Keratinocyte (primary cell): ENCODE measurements around the gene ZNF816. TPM values are rescaled to one million over a fixed set of nuclear protein-coding genes. Genes with fewer than 3 reads are reported as not detected.
"Not testable (repeated sequence)": the region's sequence is repeated elsewhere in the genome, so short reads cannot be mapped to it uniquely, and the experiment has no call there.

Experiments
- DNase-seq: peaks from one replicate; pipeline ENCODE4 v3.0.0-alpha.2; 2011; ENCODE audit warnings: low read depth, missing footprints, low spot score
- FAIRE-seq: peaks from 2 replicates; lab custom pipeline; 2011; peaks lifted over from hg19 to GRCh38; lab: Jason Lieb, UNC
- H2AFZ ChIP-seq: 2 replicates; pipeline ENCODE4 v1.6.0; 2012; ENCODE audit warnings: low read length, control low read depth, inconsistent platforms; ENCODE audit not compliant: control insufficient read depth
- H3K27ac ChIP-seq: 2 replicates; pipeline ENCODE4 v1.5.1; 2011; ENCODE audit warnings: low read length; ENCODE audit not compliant: control insufficient read depth, insufficient read depth
- H3K27me3 ChIP-seq: 3 replicates; pipeline ENCODE4 v1.6.0; 2011; ENCODE audit warnings: low read length; ENCODE audit not compliant: control insufficient read depth, insufficient read depth; ENCODE audit errors: extremely low read depth
- H3K36me3 ChIP-seq, 2 experiments: 2 replicates in 1 of 2; 3 replicates in 1 of 2; pipeline ENCODE4 v1.5.1; 2011; ENCODE audit warnings: low read length in 2 of 2, mild to moderate bottlenecking in 1 of 2; ENCODE audit not compliant: control insufficient read depth in 2 of 2, insufficient read depth in 2 of 2; ENCODE audit errors: extremely low read depth in 1 of 2
- H3K4me1 ChIP-seq: 3 replicates; pipeline ENCODE4 v1.5.1; 2011; ENCODE audit warnings: low read length; ENCODE audit not compliant: control insufficient read depth, insufficient read depth; ENCODE audit errors: extremely low read depth
- H3K4me2 ChIP-seq: 3 replicates; pipeline ENCODE4 v1.6.0; 2011; ENCODE audit warnings: low read depth, low read length; ENCODE audit not compliant: control insufficient read depth, insufficient read depth; ENCODE audit errors: extremely low read depth
- H3K4me3 ChIP-seq, 3 experiments: fragments of 200-600 bp in 1 of 3; sonication (generic) in 1 of 3; 2 replicates in 2 of 3; 3 replicates in 1 of 3; pipeline ENCODE4 v1.5.1; 2011 to 2016; ENCODE audit warnings: low read length in 3 of 3, mild to moderate bottlenecking in 3 of 3, control low read depth in 2 of 3, inconsistent platforms in 1 of 3, low read depth in 1 of 3, mixed read lengths in 1 of 3, mixed run types in 1 of 3, moderate library complexity in 1 of 3; ENCODE audit not compliant: control insufficient read depth in 2 of 3, insufficient read depth in 2 of 3; ENCODE audit errors: extremely low read depth in 1 of 3
- H3K79me2 ChIP-seq: 2 replicates; pipeline ENCODE4 v1.6.0; 2012; ENCODE audit warnings: low read length; ENCODE audit not compliant: control insufficient read depth, insufficient read depth
- H3K9ac ChIP-seq: 3 replicates; pipeline ENCODE4 v1.6.0; 2011; ENCODE audit warnings: low read length; ENCODE audit not compliant: control insufficient read depth, insufficient read depth; ENCODE audit errors: extremely low read depth
- H3K9me1 ChIP-seq: 3 replicates; pipeline ENCODE4 v1.6.0; 2011; ENCODE audit warnings: low read length; ENCODE audit not compliant: control insufficient read depth, insufficient read depth; ENCODE audit errors: extremely low read depth
- H3K9me3 ChIP-seq: 2 replicates; pipeline ENCODE4 v1.5.1; 2012; ENCODE audit warnings: low read depth, low read length; ENCODE audit not compliant: control insufficient read depth
- H4K20me1 ChIP-seq: 3 replicates; pipeline ENCODE4 v1.6.0; 2011; ENCODE audit warnings: low read length; ENCODE audit not compliant: control insufficient read depth, insufficient read depth; ENCODE audit errors: extremely low read depth
- CTCF ChIP-seq, 3 experiments: IDR thresholded peaks in 1 of 3; conservative IDR thresholded peaks in 1 of 3; optimal IDR thresholded peaks in 1 of 3; 2 replicates in 2 of 3; 3 replicates in 1 of 3; pipeline versions ENCODE3 to v1.5.1; 2011; ENCODE audit warnings: low read length in 3 of 3, mild to moderate bottlenecking in 3 of 3, moderate library complexity in 2 of 3, control low read depth in 1 of 3, inconsistent platforms in 1 of 3; ENCODE audit not compliant: insufficient read depth in 2 of 3; ENCODE audit errors: extremely low read depth in 1 of 3
- EZH2 ChIP-seq: IDR thresholded peaks from one replicate; pipeline ENCODE4 v1.6.1; 2012; ENCODE audit warnings: inconsistent platforms, mild to moderate bottlenecking, low read length, moderate library complexity
- dilution Hi-C: fragments of 300-500 bp; cut with MboI; formaldehyde crosslinking; loops from one replicate; pipeline ENCODE4 v1.7.0; 2020; ENCODE audit warnings: low sequenced_read_pairs; ENCODE audit not compliant: extremely low pct_ligation_motif_present
- polyA plus RNA-seq, 5 experiments: library from polyadenylated mRNA; depleted of rRNA in 3 of 5; stranded (reverse) in 3 of 5; stranded (forward) in 1 of 5; unstranded in 1 of 5; fragments of >200 nt; gene quantifications; 1 replicate in 1 of 5; 2 replicates in 3 of 5; 3 replicates in 1 of 5; pipeline versions ENCODE4 v1.2.1 to v1.2.3, GENCODE V29; 2011 to 2012; ENCODE audit warnings: missing spikeins in 2 of 5, low read depth in 1 of 5, low replicate concordance in 1 of 5

ZNF816 gene
- polyA plus RNA-seq, 1 donor (not counting 4 experiments of a cell fraction or from before 2014, with no cell fraction given), result 4.3 TPM

DNA sequence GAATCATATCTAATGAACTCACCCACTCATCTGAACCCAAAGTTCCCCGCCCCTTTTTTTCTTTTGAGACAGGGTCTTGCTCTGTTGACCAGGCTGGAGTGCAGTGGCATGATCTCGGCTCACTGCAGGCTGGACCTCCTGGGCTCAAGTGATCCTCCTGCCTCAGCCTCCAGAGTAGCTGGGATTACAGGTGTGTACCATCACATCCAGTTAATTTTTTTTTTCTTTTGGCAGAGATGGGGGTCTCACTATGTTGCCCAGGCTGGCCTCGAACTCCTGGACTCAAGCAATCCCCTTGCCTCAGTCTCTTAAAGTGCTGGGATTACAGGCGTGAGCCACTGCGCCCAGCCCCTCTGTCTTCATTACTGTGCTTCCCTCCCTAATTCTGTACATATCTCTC lies 21.8 kb downstream of the ZNF816 start:
- not testable (repeated sequence) for H3K4me3 ChIP-seq

DNA sequence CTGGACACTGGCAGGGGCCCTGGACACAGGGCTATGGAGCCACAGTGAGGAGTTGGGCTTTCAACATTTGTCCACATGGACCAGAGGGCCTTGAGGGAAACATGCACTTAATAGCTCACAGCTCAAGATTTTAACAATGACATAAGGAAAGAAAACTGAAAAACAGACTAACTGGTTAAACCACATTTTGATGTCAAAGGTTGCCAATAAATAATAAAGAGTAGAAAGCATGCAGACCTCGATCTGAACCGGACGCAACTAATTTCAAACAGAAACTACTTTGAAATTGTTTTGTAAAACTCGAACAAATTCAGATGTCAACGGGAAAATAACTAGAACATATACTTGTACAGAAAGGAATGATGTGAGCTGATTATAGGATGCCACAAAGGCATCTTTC lies 23.9 kb downstream of the ZNF816 start:
- Histone ChIP-seq H3K9me3 (no peaks in the 10 kb centered on the region), H3K27ac (no peak overlapping the region), H3K9ac (no peak overlapping the region), H4K20me1 (no peaks in the 10 kb centered on the region), H3K27me3 (no peaks in the 10 kb centered on the region), H3K4me1 (no peaks in the 10 kb centered on the region), H3K9me1 (no peaks in the 10 kb centered on the region), H3K4me2 (no peak overlapping the region), H3K4me3 (no peak overlapping the region), H3K79me2 (peaks cover 13% of the 10 kb centered on the region), H3K36me3 (peaks cover 0 to 1% of the 10 kb centered on the region in 2 experiments), H2AFZ (no peak overlapping the region)
- DNase-seq (no peak), FAIRE-seq (no peak)
- dilution Hi-C loops, result no loop called here
- TF ChIP-seq EZH2, result no peak
- TF ChIP-seq CTCF (optimal IDR thresholded peaks at IDR 0.05 in 1 of 3, IDR thresholded peaks at IDR 0.05 in 1 of 3, conservative IDR thresholded peaks at IDR 0.05 in 1 of 3; ENCODE audit: extremely low read depth in 1 of 3, insufficient read depth in 2 of 3, low read length in 3 of 3), result no peak

More for the DNA sequence above, 21.8 kb downstream of the ZNF816 start:
- H3K27me3 ChIP-seq, H4K20me1 ChIP-seq, H3K4me2 ChIP-seq, H2AFZ ChIP-seq, H3K36me3 ChIP-seq, H3K9ac ChIP-seq, H3K9me3 ChIP-seq, dilution Hi-C loops, FAIRE-seq, DNase-seq, H3K4me1 ChIP-seq, H3K9me1 ChIP-seq, H3K27ac ChIP-seq: not testable (repeated sequence)
- peaks cover 13% of the 10 kb centered on the region for H3K79me2 ChIP-seq

GRCh38 chr19:52936954-52937325 lies 25.7 kb downstream of the ZNF816 start:
- no peaks in the 10 kb centered on the region for H3K4me1 ChIP-seq
- H3K9me3 ChIP-seq, result no peaks in the 10 kb centered on the region
- H3K9ac ChIP-seq, result no peak overlapping the region
- dilution Hi-C loops, result no loop called here
- no peak for TF ChIP-seq CTCF (optimal IDR thresholded peaks at IDR 0.05 in 1 of 3, IDR thresholded peaks at IDR 0.05 in 1 of 3, conservative IDR thresholded peaks at IDR 0.05 in 1 of 3; ENCODE audit: extremely low read depth in 1 of 3, insufficient read depth in 2 of 3, low read length in 3 of 3)
- no peak for TF ChIP-seq EZH2
- FAIRE-seq (no peak), DNase-seq (no peak)
- no peak overlapping the region for H2AFZ ChIP-seq
- H3K79me2 ChIP-seq, result peaks cover 15% of the 10 kb centered on the region
- no peaks in the 10 kb centered on the region for H3K9me1 ChIP-seq
- peaks cover 0 to 1% of the 10 kb centered on the region in 2 experiments for H3K36me3 ChIP-seq
- no peaks in the 10 kb centered on the region for H3K27me3 ChIP-seq
- H4K20me1 ChIP-seq, result no peaks in the 10 kb centered on the region
- no peak overlapping the region for H3K4me3 ChIP-seq
- no peak overlapping the region for H3K27ac ChIP-seq
- no peak overlapping the region for H3K4me2 ChIP-seq
